CD8-positive, alpha-beta memory T cell (primary cell): ENCODE results near the gene ARHGEF40. TPM values are rescaled to one million over a fixed set of nuclear protein-coding genes. Genes with fewer than 3 reads are reported as not detected.

Experiments
- CTCF ChIA-PET: fragments of 350-600 bp; sonication (Branson Sonifier 250); formaldehyde crosslinking; loops from one replicate; lab custom pipeline; 2021; ENCODE audit warnings: antibody characterized with exemption; lab: Charles Lee
- POLR2A ChIA-PET: fragments of 350-600 bp; sonication (Branson Sonifier 250); formaldehyde crosslinking; loops from one replicate; lab custom pipeline; 2021; ENCODE audit warnings: antibody characterized with exemption; lab: Charles Lee
- DNase-seq, 5 donors: peaks; one replicate each; pipeline versions ENCODE4 v3.0.0 to v3.0.0-alpha.2; 2020 to 2022; ENCODE audit warnings: mixed read lengths in 1 of 5
- H3K27ac ChIP-seq: one replicate; pipeline ENCODE4 v1.7.0; 2013; ENCODE audit warnings: low read depth, mild to moderate bottlenecking, low read length, moderate library complexity
- H3K27me3 ChIP-seq: 2 replicates; pipeline ENCODE4 v1.7.0; 2013; ENCODE audit warnings: low read length, mild to moderate bottlenecking; ENCODE audit not compliant: insufficient read depth, poor library complexity, severe bottlenecking
- H3K36me3 ChIP-seq: 2 replicates; pipeline ENCODE4 v1.7.0; 2013; ENCODE audit warnings: mild to moderate bottlenecking, low read length, moderate library complexity; ENCODE audit not compliant: insufficient read depth
- H3K4me1 ChIP-seq: 2 replicates; pipeline ENCODE4 v1.7.0; 2013; ENCODE audit warnings: mild to moderate bottlenecking, low read length, moderate library complexity; ENCODE audit not compliant: insufficient read depth
- H3K4me3 ChIP-seq: 2 replicates; pipeline ENCODE4 v1.7.0; 2013; ENCODE audit warnings: mild to moderate bottlenecking, low read length
- H3K9me3 ChIP-seq: 2 replicates; pipeline ENCODE4 v1.7.0; 2013; ENCODE audit warnings: mild to moderate bottlenecking, low read length
- H3K27ac Mint-ChIP-seq, 8 donors: one replicate each; pipeline ENCODE4 v1.8.0; 2020 to 2021; ENCODE audit warnings: mixed read lengths in 8 of 8, mild to moderate bottlenecking in 6 of 8, inconsistent platforms in 3 of 8, moderate library complexity in 3 of 8
- H3K27me3 Mint-ChIP-seq, 2 donors: one replicate each; pipeline ENCODE4 v1.8.0; 2020 to 2021; ENCODE audit warnings: mixed read lengths in 2 of 2, mild to moderate bottlenecking in 1 of 2, moderate library complexity in 1 of 2
- H3K36me3 Mint-ChIP-seq, 3 donors: one replicate each; pipeline ENCODE4 v1.8.0; 2020 to 2021; ENCODE audit warnings: mixed read lengths in 3 of 3, inconsistent platforms in 1 of 3, mild to moderate bottlenecking in 1 of 3
- H3K4me1 Mint-ChIP-seq, 3 donors: one replicate each; pipeline ENCODE4 v1.8.0; 2020 to 2021; ENCODE audit warnings: mixed read lengths in 3 of 3, inconsistent platforms in 1 of 3, mild to moderate bottlenecking in 1 of 3
- H3K4me3 Mint-ChIP-seq, 7 donors: one replicate each; pipeline ENCODE4 v1.8.0; 2020 to 2021; ENCODE audit warnings: mixed read lengths in 7 of 7, mild to moderate bottlenecking in 6 of 7, moderate library complexity in 4 of 7, inconsistent platforms in 2 of 7
- H3K9me3 Mint-ChIP-seq, 5 donors: one replicate each; pipeline ENCODE4 v1.8.0; 2020 to 2022; ENCODE audit warnings: mixed read lengths in 5 of 5, mild to moderate bottlenecking in 3 of 5, moderate library complexity in 2 of 5, inconsistent platforms in 1 of 5
- polyA plus RNA-seq: library from polyadenylated mRNA; unstranded; fragments of 300-500 nt; fragmentation: Illumina TruSeq; gene quantifications from one replicate; pipeline ENCODE4 v1.2.3, GENCODE V29; 2021
- total RNA-seq, 2 experiments: library from RNA; stranded (reverse); gene quantifications; one replicate each; pipeline ENCODE4 v1.2.3, GENCODE V29; 2021

Gene ARHGEF40
- total and polyA plus RNA-seq, 3 experiments from 2014 or later: 0.16 to 0.40 (median 0.39) TPM

GRCh38 chr14:21069388-21070082 lies 569 bp upstream of the ARHGEF40 start:
- Mint-ChIP-seq H3K27me3 (peaks cover 60 to 79% of the 10 kb centered on the region in 2 donors), H3K4me1 (peaks cover 23 to 40% (median 29%) of the 10 kb centered on the region in 3 donors), H3K4me3 (peak overlapping the region; percentile 75 to 92 (median 81)), H3K9me3 (no peaks in the 10 kb centered on the region), H3K27ac (peak overlapping the region in 7 of 8 donors; percentile 31 to 95 (median 85)), H3K36me3 (peaks cover 0 to 1% (median 0%) of the 10 kb centered on the region in 3 donors)
- H3K4me3 ChIP-seq: peak overlapping the region; percentile 45
- DNase-seq: peak in 2 of 5 donors; percentile 28 to 57
- ChIA-PET CTCF (interaction anchor here (1.0 to 6.3 kb wide), 17 partner anchors 10 to 64 kb away, joined by 3 to 130 read pairs (median 10); partner anchors contain the start of gene ZNF219), POLR2A (interaction anchor here (0.6 to 1.7 kb wide), 3 partner anchors 18 to 190 kb away, joined by 4 to 7 read pairs (median 5); no protein-coding TSS in a partner anchor)
- peaks cover 36% of the 10 kb centered on the region for H3K4me1 ChIP-seq
- H3K27me3 ChIP-seq: peaks cover 61% of the 10 kb centered on the region
- no peaks in the 10 kb centered on the region for H3K36me3 ChIP-seq
- H3K9me3 ChIP-seq: no peaks in the 10 kb centered on the region
- H3K27ac ChIP-seq: no peak overlapping the region

- H3K27me3 ChIP-seq: peaks cover 61% of the 10 kb centered on the region
These were observed 613 bp downstream of the ARHGEF40 start for GRCh38 chr14:21070610-21071224.

GRCh38 chr14:21071225-21072030 lies 1.3 kb downstream of the ARHGEF40 start:
- Mint-ChIP-seq H3K27ac (peak overlapping the region in 7 of 8 donors; percentile 56 to 91 (median 88)), H3K4me1 (peaks cover 23 to 40% (median 29%) of the 10 kb centered on the region in 3 donors), H3K27me3 (peaks cover 51 to 64% of the 10 kb centered on the region in 2 donors), H3K4me3 (peak overlapping the region; percentile 81 to 91 (median 86)), H3K9me3 (no peaks in the 10 kb centered on the region), H3K36me3 (no peaks in the 10 kb centered on the region)
- H3K9me3 ChIP-seq: no peaks in the 10 kb centered on the region
- peaks cover 60% of the 10 kb centered on the region for H3K27me3 ChIP-seq
- peaks cover 36% of the 10 kb centered on the region for H3K4me1 ChIP-seq
- peak overlapping the region; percentile 60 for H3K4me3 ChIP-seq
- CTCF ChIA-PET: interaction anchor here (0.8 to 4.0 kb wide), 10 partner anchors 15 to 66 kb away, joined by 3 to 47 read pairs (median 5); no protein-coding TSS in a partner anchor
- peak in 4 of 5 donors; percentile 30 to 70 (median 40) for DNase-seq
- peak overlapping the region; percentile 31 for H3K27ac ChIP-seq
- H3K36me3 ChIP-seq: no peaks in the 10 kb centered on the region
- POLR2A ChIA-PET: interaction anchor here (0.5 to 2.0 kb wide), 6 partner anchors 12 to 47 kb away, joined by 3 to 10 read pairs (median 3); partner anchors contain the start of genes NDRG2 and ZNF219

More at GRCh38 chr14:21070610-21071224, 613 bp downstream of the ARHGEF40 start:
- ChIA-PET POLR2A (interaction anchor here (0.5 to 2.0 kb wide), 6 partner anchors 17 to 189 kb away, joined by 3 to 10 read pairs (median 4); partner anchors contain the start of genes NDRG2 and ZNF219), CTCF (interaction anchor here (0.7 to 4.0 kb wide), 9 partner anchors 9 to 65 kb away, joined by 3 to 47 read pairs (median 5); no protein-coding TSS in a partner anchor)
- Histone ChIP-seq H3K27ac (peak overlapping the region; percentile 31), H3K36me3 (no peaks in the 10 kb centered on the region), H3K9me3 (no peaks in the 10 kb centered on the region), H3K4me3 (peak overlapping the region; percentile 60), H3K4me1 (peaks cover 36% of the 10 kb centered on the region)
- Mint-ChIP-seq H3K27ac (peak overlapping the region in 7 of 8 donors; percentile 17 to 91 (median 88)), H3K4me3 (peak overlapping the region; percentile 81 to 91 (median 86)), H3K36me3 (no peaks in the 10 kb centered on the region), H3K9me3 (no peaks in the 10 kb centered on the region), H3K27me3 (peaks cover 55 to 69% of the 10 kb centered on the region in 2 donors), H3K4me1 (peaks cover 23 to 40% (median 29%) of the 10 kb centered on the region in 3 donors)
- peak in 2 of 5 donors; percentile 28 to 57 for DNase-seq

GRCh38 chr14:21072031-21072473 lies 1.9 kb downstream of the ARHGEF40 start:
- Mint-ChIP-seq H3K4me3 (peak overlapping the region; percentile 63 to 91 (median 84)), H3K27me3 (peaks cover 46 to 57% of the 10 kb centered on the region in 2 donors), H3K9me3 (no peaks in the 10 kb centered on the region), H3K27ac (peak overlapping the region in 4 of 8 donors; percentile 26 to 91 (median 47)), H3K36me3 (no peaks in the 10 kb centered on the region), H3K4me1 (peaks cover 23 to 40% (median 29%) of the 10 kb centered on the region in 3 donors)
- no peak overlapping the region for H3K4me3 ChIP-seq
- no peak for DNase-seq
- H3K27me3 ChIP-seq: peaks cover 53% of the 10 kb centered on the region
- CTCF ChIA-PET: interaction anchor here (1.1 to 4.0 kb wide), 8 partner anchors 15 to 66 kb away, joined by 3 to 47 read pairs (median 10); no protein-coding TSS in a partner anchor
- H3K4me1 ChIP-seq: peaks cover 36% of the 10 kb centered on the region
- no peaks in the 10 kb centered on the region for H3K36me3 ChIP-seq
- H3K27ac ChIP-seq: no peak overlapping the region
- no peaks in the 10 kb centered on the region for H3K9me3 ChIP-seq
- POLR2A ChIA-PET: interaction anchor here (0.7 to 2.0 kb wide), 2 partner anchors 12 to 32 kb away, joined by 3 to 10 read pairs; no protein-coding TSS in a partner anchor

- Mint-ChIP-seq H3K4me1 (peaks cover 23 to 40% (median 29%) of the 10 kb centered on the region in 3 donors), H3K9me3 (no peaks in the 10 kb centered on the region), H3K4me3 (peak overlapping the region in 3 of 7 donors; percentile 13 to 86 (median 69)), H3K36me3 (no peaks in the 10 kb centered on the region), H3K27me3 (peaks cover 39 to 50% of the 10 kb centered on the region in 2 donors), H3K27ac (peak overlapping the region in 3 of 8 donors; percentile 1 to 56 (median 35))
- DNase-seq: no peak
- no peaks in the 10 kb centered on the region for H3K36me3 ChIP-seq
- H3K27me3 ChIP-seq: peaks cover 52% of the 10 kb centered on the region
- POLR2A ChIA-PET: no interaction called here
- H3K4me3 ChIP-seq: no peak overlapping the region
- CTCF ChIA-PET: interaction anchor here (1.0 to 4.0 kb wide), 4 partner anchors 15 to 30 kb away, joined by 3 to 47 read pairs (median 18); no protein-coding TSS in a partner anchor
- H3K9me3 ChIP-seq: no peaks in the 10 kb centered on the region
- no peak overlapping the region for H3K27ac ChIP-seq
- peaks cover 36% of the 10 kb centered on the region for H3K4me1 ChIP-seq
These were observed 2.8 kb downstream of the ARHGEF40 start for GRCh38 chr14:21072781-21073339.

GRCh38 chr14:21073921-21074320 lies 3.8 kb downstream of the ARHGEF40 start:
- H3K4me1 Mint-ChIP-seq: peaks cover 17 to 34% (median 24%) of the 10 kb centered on the region in 3 donors
- Histone ChIP-seq H3K27me3 (peaks cover 44% of the 10 kb centered on the region), H3K36me3 (no peaks in the 10 kb centered on the region), H3K4me1 (peaks cover 28% of the 10 kb centered on the region), H3K9me3 (no peaks in the 10 kb centered on the region), H3K27ac (no peak overlapping the region), H3K4me3 (no peak overlapping the region)
- POLR2A ChIA-PET: no interaction called here
- no peaks in the 10 kb centered on the region for H3K9me3 Mint-ChIP-seq
- H3K27ac Mint-ChIP-seq: peak overlapping the region in 1 of 8 donors; percentile 36
- no peaks in the 10 kb centered on the region for H3K36me3 Mint-ChIP-seq
- H3K4me3 Mint-ChIP-seq: no peak overlapping the region
- peaks cover 31 to 42% of the 10 kb centered on the region in 2 donors for H3K27me3 Mint-ChIP-seq
- CTCF ChIA-PET: interaction anchor here (1.0 to 4.0 kb wide), 3 partner anchors 14 to 29 kb away, joined by 3 to 47 read pairs (median 4); no protein-coding TSS in a partner anchor
- DNase-seq: no peak
